Nephron progenitor cell (in vitro differentiated cells): ENCODE results near the gene SUB1.
"Not testable (repeated sequence)": the region's sequence is repeated elsewhere in the genome, so short reads cannot be mapped to it uniquely, and the experiment has no call there.

Experiments used
- DNase-seq: peaks from one replicate; pipeline ENCODE4 v3.0.0; 2021
- H3K27ac Mint-ChIP-seq: 2 replicates; pipeline ENCODE4 v1.8.0; 2021; ENCODE audit warnings: mild to moderate bottlenecking, moderate library complexity, mixed read lengths
- H3K27me3 Mint-ChIP-seq: 2 replicates; pipeline ENCODE4 v1.8.0; 2021; ENCODE audit warnings: mild to moderate bottlenecking, low read depth, mixed read lengths; ENCODE audit not compliant: poor library complexity
- H3K36me3 Mint-ChIP-seq: 2 replicates; pipeline ENCODE4 v1.8.0; 2021; ENCODE audit warnings: low read depth, mixed read lengths
- H3K4me1 Mint-ChIP-seq: 2 replicates; pipeline ENCODE4 v1.8.0; 2021; ENCODE audit warnings: mixed read lengths
- H3K4me3 Mint-ChIP-seq: 2 replicates; pipeline ENCODE4 v1.8.0; 2021; ENCODE audit warnings: mild to moderate bottlenecking, moderate library complexity, mixed read lengths
- H3K9me3 Mint-ChIP-seq: 2 replicates; pipeline ENCODE4 v1.8.0; 2021; ENCODE audit warnings: mild to moderate bottlenecking, moderate library complexity, mixed read lengths
- TF ChIP-seq, protein P1 (sequence below): fragments of 200-600 bp; sonication (generic); IDR thresholded peaks from 2 replicates; pipeline ENCODE4 v1.5.0; 2021; ENCODE audit warnings: antibody characterized with exemption

The SUB1 gene

DNA sequence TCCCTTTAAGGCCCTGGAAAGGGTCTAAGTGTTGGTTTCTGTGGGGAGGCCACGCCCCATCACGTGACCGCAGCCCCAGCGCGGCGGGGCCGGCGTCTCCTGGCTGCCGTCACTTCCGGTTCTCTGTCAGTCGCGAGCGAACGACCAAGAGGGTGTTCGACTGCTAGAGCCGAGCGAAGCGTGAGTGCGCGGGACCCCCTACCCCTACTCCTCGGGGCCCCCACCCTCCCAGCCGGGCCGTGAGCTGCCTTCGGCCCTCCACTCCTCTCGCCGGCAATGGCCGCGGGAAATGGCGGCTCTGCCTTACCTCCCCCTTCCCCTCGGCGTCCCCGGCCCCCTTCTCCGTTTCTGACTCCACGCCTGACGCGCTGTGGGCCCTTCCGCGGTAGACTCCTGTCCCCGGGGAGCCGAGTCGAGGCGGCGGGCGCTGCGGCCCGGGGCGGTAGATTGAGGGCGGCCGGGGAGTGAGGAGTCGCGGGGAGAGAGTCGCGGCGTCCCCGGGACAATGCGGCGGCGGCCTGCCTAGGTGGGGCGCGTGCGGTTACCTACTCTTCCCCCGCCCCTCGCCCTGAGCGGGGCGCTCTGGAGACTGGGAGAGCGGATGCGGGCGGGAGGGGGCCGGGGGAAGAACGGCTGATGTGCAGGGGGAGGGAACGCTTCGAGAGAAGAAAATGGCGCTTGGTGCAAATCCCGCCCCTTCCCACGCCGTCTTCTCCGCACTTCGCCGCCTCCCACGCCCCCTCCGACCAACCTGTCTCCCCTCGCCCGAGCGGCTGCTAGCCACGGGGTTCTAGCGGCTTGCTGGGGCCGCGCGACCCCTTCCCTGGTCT is at the start of gene SUB1:
TSS of gene SUB1 (plus strand) at position 112 of the 830 bp plus-strand sequence. CDS start 2,956 bp downstream, outside the sequence.
- Mint-ChIP-seq H3K9me3 (peaks cover 3% of the 10 kb centered on the region), H3K36me3 (peaks cover 16% of the 10 kb centered on the region), H3K27me3 (no peaks in the 10 kb centered on the region), H3K4me3 (peak within 1 kb of the TSS; percentile 98), H3K4me1 (peaks cover 63% of the 10 kb centered on the region), H3K27ac (peak within 1 kb of the TSS; percentile 98)
- TF ChIP-seq, protein P1, sequence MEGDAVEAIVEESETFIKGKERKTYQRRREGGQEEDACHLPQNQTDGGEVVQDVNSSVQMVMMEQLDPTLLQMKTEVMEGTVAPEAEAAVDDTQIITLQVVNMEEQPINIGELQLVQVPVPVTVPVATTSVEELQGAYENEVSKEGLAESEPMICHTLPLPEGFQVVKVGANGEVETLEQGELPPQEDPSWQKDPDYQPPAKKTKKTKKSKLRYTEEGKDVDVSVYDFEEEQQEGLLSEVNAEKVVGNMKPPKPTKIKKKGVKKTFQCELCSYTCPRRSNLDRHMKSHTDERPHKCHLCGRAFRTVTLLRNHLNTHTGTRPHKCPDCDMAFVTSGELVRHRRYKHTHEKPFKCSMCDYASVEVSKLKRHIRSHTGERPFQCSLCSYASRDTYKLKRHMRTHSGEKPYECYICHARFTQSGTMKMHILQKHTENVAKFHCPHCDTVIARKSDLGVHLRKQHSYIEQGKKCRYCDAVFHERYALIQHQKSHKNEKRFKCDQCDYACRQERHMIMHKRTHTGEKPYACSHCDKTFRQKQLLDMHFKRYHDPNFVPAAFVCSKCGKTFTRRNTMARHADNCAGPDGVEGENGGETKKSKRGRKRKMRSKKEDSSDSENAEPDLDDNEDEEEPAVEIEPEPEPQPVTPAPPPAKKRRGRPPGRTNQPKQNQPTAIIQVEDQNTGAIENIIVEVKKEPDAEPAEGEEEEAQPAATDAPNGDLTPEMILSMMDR, result no peak
- peak; percentile 95 for DNase-seq

DNA sequence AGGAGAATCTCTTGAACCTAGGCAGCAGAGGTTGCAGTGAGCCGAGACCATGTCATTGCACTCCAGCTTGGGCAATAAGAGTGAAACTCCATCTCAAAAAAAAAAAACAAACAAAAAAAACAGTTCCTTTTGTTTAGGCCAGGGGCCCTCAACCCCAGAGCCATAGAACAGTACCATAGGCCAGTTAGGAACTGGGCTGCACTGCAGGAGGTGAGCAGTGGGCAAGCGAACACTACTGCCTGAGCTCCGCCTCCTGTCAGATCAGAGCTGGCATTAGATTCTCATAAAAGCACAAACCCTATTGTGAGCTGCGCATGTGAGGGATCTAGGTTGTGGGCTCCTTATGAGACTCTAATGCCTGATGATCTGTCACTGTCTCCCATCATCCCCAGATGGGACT is 49.1 kb upstream of the SUB1 start:
- H3K27me3 Mint-ChIP-seq, result peaks cover 5% of the 10 kb centered on the region
- TF ChIP-seq, protein P1, result no peak
- H3K27ac Mint-ChIP-seq, result no peak overlapping the region
- no peak for DNase-seq
- H3K36me3 Mint-ChIP-seq, result peaks cover 5% of the 10 kb centered on the region
- no peak overlapping the region for H3K4me3 Mint-ChIP-seq
- peaks cover 6% of the 10 kb centered on the region for H3K9me3 Mint-ChIP-seq
- H3K4me1 Mint-ChIP-seq, result peaks cover 30% of the 10 kb centered on the region

DNA sequence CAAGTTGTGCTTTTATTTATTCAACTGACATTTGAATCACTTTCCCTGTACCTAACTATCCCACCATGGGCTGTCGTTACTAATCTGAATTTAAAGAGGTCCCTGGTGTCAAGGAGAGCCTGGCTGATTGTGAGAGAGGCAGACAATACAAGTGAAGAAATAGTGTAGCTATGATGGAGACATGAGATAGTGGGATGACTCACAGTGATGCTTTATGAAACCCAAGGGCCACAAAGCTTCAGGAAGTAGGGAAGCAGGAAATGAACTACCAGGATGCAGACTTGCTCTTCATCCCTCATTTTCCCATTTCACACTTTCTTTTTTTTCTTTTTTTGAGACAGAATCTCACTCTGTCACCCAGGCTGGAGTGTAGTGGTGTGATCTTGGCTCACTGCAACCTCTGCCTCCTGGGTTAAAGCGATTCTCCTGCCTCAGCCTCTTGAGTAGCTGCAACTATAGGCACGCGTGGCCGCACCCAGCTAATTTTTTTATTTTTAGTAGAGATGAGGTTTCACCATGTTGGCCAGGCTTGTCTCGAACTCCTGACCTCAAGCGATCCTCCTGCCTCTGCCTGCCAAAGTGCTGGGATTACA is 47.8 kb upstream of the SUB1 start:
- not testable (repeated sequence) for H3K36me3 Mint-ChIP-seq, H3K27me3 Mint-ChIP-seq, DNase-seq, H3K4me3 Mint-ChIP-seq, H3K9me3 Mint-ChIP-seq
- Mint-ChIP-seq H3K4me1 (peaks cover 18% of the 10 kb centered on the region), H3K27ac (peak overlapping the region; percentile 15)

DNA sequence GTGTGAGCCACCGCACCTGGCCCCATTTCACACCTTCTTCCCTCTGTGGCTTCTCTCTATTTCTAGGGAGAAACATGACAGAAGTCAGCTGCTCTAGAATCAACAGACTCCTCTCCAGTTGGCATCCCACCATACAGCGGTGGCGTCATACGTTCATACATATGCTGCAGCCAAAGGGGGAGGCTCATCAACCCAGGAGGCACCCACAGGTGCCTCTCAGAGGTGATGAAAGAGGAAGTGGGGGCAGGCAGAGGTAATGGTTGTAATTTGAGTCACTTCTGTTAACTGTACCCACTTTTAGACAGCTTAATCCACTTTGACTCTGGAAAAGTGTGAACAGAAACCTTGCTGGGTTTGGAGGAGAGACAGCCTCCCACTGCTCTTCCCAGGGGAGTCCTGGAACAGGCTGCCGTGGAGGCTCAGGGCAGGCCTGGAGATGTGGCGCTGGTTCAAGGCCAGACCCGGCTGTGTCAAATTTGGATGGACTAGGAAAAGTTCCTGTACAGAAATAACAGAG is 47.3 kb upstream of the SUB1 start:
- Mint-ChIP-seq H3K4me3 (no peak overlapping the region), H3K27me3 (peaks cover 5% of the 10 kb centered on the region), H3K27ac (no peak overlapping the region), H3K9me3 (peaks cover 6% of the 10 kb centered on the region), H3K4me1 (peaks cover 18% of the 10 kb centered on the region), H3K36me3 (peaks cover 5% of the 10 kb centered on the region)
- DNase-seq, result no peak
- TF ChIP-seq, protein P1, result no peak

DNA sequence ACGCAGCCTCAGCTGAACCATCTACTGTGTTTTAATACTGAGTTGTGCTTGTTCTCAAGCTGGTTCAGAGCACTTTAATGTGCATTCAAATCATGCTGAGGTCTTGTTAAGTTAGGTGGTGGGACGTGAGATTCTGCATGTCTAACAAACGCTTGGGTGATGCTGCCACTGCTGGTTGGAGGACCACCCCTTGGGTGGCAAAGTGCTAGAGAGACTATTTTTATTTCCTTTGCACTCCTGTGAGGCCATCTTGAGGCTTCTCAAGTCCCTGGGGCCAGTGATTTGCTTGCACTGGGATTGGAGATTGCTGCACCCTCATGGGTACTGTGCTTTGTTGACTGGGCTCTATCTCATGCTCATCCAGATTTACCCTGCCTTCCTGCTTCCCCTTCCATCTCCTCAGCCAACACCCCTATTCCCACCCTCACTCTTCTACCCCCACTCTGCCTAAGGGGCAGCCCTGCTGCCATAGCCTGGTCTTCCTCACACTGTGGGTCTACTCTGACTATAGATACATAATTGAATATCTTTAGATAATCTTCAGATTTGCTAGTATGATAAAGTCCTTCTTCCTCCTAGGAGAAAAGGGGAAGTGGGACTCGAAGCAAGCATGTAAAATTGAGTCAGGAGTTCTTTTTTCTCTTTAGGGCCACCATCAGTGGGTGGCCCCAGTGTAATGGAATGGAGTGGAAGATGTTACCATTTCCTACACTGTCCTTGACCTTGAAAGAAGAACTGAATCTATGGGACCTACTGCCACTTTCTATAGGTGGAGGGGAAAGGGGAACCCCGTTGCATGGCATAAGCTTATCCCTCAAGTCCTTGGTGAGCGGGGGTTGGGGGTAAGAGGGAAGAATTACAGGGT is 45.1 kb upstream of the SUB1 start:
- peaks cover 5% of the 10 kb centered on the region for H3K27me3 Mint-ChIP-seq
- TF ChIP-seq, protein P1, result no peak
- H3K4me1 Mint-ChIP-seq, result peaks cover 18% of the 10 kb centered on the region
- no peak overlapping the region for H3K4me3 Mint-ChIP-seq
- no peaks in the 10 kb centered on the region for H3K36me3 Mint-ChIP-seq
- no peaks in the 10 kb centered on the region for H3K9me3 Mint-ChIP-seq
- no peak for DNase-seq
- no peak overlapping the region for H3K27ac Mint-ChIP-seq

DNA sequence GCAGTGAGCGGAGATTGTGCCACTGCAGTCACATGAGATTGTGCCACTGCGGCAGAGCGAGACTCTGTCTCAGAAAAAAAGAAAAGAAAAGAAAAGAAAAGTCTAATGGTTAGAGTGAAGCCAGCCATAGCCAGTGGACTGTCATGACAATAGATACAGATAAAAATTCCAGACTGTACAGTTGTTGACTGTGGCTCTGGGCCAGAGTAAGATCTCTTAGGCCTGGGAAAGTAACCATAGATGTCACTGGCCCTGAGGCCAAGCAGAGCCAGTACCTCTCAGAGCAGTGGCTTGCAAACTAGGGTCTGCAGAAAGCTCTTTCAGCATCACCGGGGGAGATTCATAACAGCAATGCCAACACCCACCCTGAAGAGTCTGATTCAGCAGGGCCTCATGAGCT is 44.1 kb upstream of the SUB1 start:
- H3K4me1 Mint-ChIP-seq, result peaks cover 22% of the 10 kb centered on the region
- H3K4me3 Mint-ChIP-seq, result no peak overlapping the region
- peaks cover 5% of the 10 kb centered on the region for H3K27me3 Mint-ChIP-seq
- no peaks in the 10 kb centered on the region for H3K36me3 Mint-ChIP-seq
- TF ChIP-seq, protein P1, result no peak
- no peak overlapping the region for H3K27ac Mint-ChIP-seq
- no peak for DNase-seq
- H3K9me3 Mint-ChIP-seq, result no peaks in the 10 kb centered on the region
